Activated T-helper 9 cell treated with anti-CD3 and anti-CD28 coated beads, Interleukin-2, amount 50 U/mL, for 16 hours (primary cell): ENCODE data around the gene BCLAF1.
"Not testable (repeated sequence)": the region's sequence is repeated elsewhere in the genome, so short reads cannot be mapped to it uniquely, and the experiment has no call there.

Source experiments
- DNase-seq: peaks from one replicate; pipeline ENCODE4 v3.0.0-alpha.2; 2020; ENCODE audit warnings: low read depth

BCLAF1 gene

DNA sequence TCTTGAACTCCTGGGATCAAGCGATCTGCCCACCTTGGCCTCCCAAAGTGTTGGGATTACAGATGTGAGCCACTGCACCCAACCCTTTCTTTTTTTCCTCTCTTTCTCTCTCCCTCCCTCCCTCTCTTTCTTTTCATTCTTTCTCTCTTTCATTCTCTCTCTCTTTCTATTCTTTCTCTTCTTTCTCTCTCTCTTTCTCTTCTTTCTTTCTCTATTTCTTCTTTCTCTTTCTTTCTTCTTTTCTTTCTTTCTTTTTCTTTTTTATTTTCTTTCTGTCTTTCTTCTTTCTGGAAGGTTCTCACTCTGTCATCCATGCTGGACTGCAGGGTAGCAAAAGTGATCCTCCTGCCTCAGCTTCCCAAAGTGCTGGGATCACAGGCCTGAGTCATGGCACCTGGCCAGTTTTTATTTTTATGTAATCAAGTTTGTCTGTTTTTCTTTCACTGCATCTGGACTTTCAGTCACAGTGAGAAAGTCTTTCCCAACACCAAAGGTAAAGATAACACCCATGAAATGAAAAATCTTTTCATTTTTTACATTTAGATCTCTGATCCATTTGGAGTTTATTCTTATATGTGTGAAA lies 20.2 kb upstream of the BCLAF1 start:
- no peak for DNase-seq

DNA sequence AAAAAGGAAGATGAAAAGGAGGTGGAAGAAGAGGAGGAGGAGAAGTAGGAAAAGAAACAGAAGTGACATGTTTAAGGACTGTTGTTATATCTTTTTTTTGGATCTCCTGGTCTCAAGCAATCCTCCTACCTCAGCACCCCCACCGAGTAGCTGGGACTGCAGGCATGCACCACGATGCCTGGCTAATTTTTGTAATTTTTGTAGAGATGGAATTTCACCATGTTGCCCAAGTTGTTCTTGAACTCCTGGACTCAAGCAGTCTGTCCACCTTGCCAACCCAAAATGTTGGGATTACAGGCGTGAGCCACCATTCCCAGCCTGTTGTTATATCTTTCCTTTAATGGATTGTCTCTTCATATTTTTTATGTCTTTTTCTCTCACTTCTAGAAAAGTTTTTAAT lies 19.5 kb upstream of the BCLAF1 start:
- DNase-seq, result no peak

- DNase-seq, result not testable (repeated sequence)
These were observed 18.8 kb upstream of the BCLAF1 start for GRCh38 chr6:136308469-136308868.

DNA sequence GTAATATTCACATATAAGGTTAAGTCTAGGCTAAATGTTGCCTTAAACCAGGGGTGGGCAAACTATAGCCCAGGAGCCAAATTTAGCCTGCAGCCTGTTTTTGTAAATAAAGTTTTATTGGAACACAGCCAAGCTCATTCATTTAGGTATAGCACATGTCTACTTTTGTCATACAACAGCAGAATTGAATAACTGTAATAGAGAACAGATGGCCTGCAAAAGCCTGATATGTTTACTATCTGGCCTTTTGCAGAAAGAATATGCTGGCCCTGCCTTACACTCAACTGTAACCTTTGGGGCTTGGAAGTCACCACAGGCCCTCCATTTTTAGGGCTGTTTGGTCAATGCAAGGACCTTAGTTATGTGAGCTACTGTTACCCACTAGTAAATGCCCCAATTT lies 17.7 kb upstream of the BCLAF1 start:
- no peak for DNase-seq

GRCh38 chr6:136306466-136306865 lies 16.8 kb upstream of the BCLAF1 start:
- no peak for DNase-seq

- DNase-seq, result no peak
These were observed 14.8 kb upstream of the BCLAF1 start for GRCh38 chr6:136304410-136304809.

GRCh38 chr6:136303516-136303915 lies 13.9 kb upstream of the BCLAF1 start:
- no peak for DNase-seq

- DNase-seq, result no peak
These were observed 5.0 kb upstream of the BCLAF1 start for GRCh38 chr6:136294621-136295020.

- DNase-seq, result peak; percentile 62
These were observed 864 bp upstream of the BCLAF1 start for GRCh38 chr6:136290410-136291010.

DNA sequence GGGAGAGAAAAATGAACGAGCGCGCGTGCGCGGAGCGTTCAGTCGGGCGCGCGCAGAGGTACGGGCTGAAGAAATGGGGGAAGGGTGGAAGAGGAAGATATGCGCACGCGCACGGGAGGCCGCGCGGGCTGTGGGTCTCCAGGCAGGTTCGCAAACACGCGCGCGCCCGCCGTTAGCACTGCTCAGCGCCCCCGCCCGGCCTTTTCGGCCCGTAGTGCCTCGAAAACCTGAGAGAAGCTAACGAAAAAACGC lies 393 bp downstream of the BCLAF1 start:
- peak; percentile 89 for DNase-seq

- DNase-seq, result peak; percentile 81
These were observed 900 bp downstream of the BCLAF1 start for GRCh38 chr6:136288566-136289326.

GRCh38 chr6:136284909-136285308 lies 4.7 kb downstream of the BCLAF1 start:
- DNase-seq, result no peak

- no peak for DNase-seq
These were observed 6.7 kb downstream of the BCLAF1 start for GRCh38 chr6:136282906-136283305.

- DNase-seq, result no peak
These were observed 9.5 kb downstream of the BCLAF1 start for GRCh38 chr6:136280032-136280609.

DNA sequence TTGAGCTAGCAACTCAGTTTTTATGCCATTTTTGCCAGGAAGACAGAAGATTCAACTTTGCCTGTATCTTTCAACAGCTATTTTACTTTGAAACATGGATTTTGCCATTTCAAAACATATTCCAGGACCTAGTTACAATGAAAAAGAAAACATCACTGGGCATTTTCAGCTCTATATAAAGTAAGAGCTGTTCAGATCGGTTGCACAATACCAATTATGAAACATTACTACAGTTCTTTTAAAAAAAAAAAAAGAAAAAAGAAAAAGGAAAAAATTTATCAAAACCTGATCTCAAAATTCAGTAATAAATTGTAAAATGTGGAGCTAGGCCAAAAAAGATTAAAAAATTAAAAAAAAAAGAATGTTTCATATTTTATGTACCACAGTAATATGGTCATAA lies 15.6 kb downstream of the BCLAF1 start:
- DNase-seq, result no peak

DNA sequence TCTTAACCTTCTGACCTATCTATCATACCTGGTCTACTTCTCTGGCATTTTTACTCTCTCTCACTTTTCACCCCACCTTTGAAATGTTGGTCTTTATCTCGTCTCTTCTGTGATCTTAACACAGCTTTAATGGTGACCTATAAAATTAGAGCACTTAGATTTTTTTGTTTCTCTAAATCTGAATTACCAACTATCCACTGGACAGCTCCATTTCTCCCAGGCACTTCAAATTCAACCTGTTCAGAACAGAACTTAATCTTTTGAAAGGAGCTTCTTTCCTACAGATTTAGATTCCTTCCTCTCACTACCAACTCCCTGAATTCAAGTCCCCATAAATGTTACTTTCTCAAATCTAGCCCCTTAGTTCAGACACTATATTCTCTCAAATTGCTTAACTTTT lies 24.5 kb downstream of the BCLAF1 start:
- DNase-seq, result no peak

- no peak for DNase-seq
These were observed 26.7 kb downstream of the BCLAF1 start for GRCh38 chr6:136262940-136263339.

GRCh38 chr6:136254851-136255466 lies 34.7 kb downstream of the BCLAF1 start:
- no peak for DNase-seq

GRCh38 chr6:136253734-136254133 lies 35.9 kb downstream of the BCLAF1 start:
- no peak for DNase-seq

- DNase-seq, result no peak
These were observed 37.2 kb downstream of the BCLAF1 start for GRCh38 chr6:136252441-136252840.

GRCh38 chr6:136251394-136251793 lies 38.3 kb downstream of the BCLAF1 start:
- DNase-seq, result no peak

- no peak for DNase-seq
These were observed 39.0 kb downstream of the BCLAF1 start for GRCh38 chr6:136250686-136251008.
